Neural cell (in vitro differentiated cells): ENCODE results near the gene PTGDR2. TPM values are rescaled to one million over a fixed set of nuclear protein-coding genes. Genes with fewer than 3 reads are reported as not detected.

Experiments used
- H2AFZ ChIP-seq: fragments of 200-600, 300-800 bp; sonication (generic), shearing (Covaris generic); 2 replicates; pipeline ENCODE4 v1.6.0; 2014; ENCODE audit warnings: low read depth, mild to moderate bottlenecking, antibody characterized with exemption, low read length, moderate library complexity
- H3F3A ChIP-seq: fragments of 200-600 bp; shearing (Covaris generic); 2 replicates; pipeline ENCODE4 v1.6.1; 2016; ENCODE audit warnings: mild to moderate bottlenecking, moderate library complexity, mixed read lengths, antibody characterized with exemption, low read length; ENCODE audit not compliant: insufficient read depth, poor library complexity, severe bottlenecking
- H3K27ac ChIP-seq: fragments of 200-600, 300-800 bp; sonication (generic), shearing (Covaris generic); 2 replicates; pipeline ENCODE4 v1.5.1; 2014; ENCODE audit warnings: mild to moderate bottlenecking, low read length, moderate library complexity
- H3K27me3 ChIP-seq: fragments of 300-800, 200-600 bp; sonication (generic), shearing (Covaris generic); 2 replicates; pipeline ENCODE4 v1.6.0; 2014; ENCODE audit warnings: mild to moderate bottlenecking, low read depth, low read length, moderate library complexity; ENCODE audit not compliant: insufficient read depth
- H3K36me3 ChIP-seq: fragments of 300-800, 200-600 bp; sonication (generic), shearing (Covaris generic); 2 replicates; pipeline ENCODE4 v1.5.1; 2014; ENCODE audit warnings: mild to moderate bottlenecking, antibody characterized with exemption, low read length, moderate library complexity; ENCODE audit not compliant: insufficient read depth
- H3K4me2 ChIP-seq: fragments of 300-800, 200-600 bp; sonication (generic), shearing (Covaris generic); 2 replicates; pipeline ENCODE4 v1.6.0; 2014; ENCODE audit warnings: mild to moderate bottlenecking, low read length
- H3K4me3 ChIP-seq: fragments of 300-800, 200-600 bp; sonication (generic), shearing (Covaris generic); 2 replicates; pipeline ENCODE4 v1.5.1; 2014; ENCODE audit warnings: mild to moderate bottlenecking, low read length, moderate library complexity
- H3K79me2 ChIP-seq: fragments of 200-600 bp; shearing (Covaris generic); replicated peaks from 2 replicates; pipeline ENCODE4 v1.6.0; 2014; ENCODE audit warnings: mild to moderate bottlenecking, low read length, moderate library complexity; ENCODE audit not compliant: insufficient read depth
- H3K9ac ChIP-seq: fragments of 300-800, 200-600 bp; sonication (generic), shearing (Covaris generic); 2 replicates; pipeline ENCODE4 v1.6.1; 2016; ENCODE audit warnings: mild to moderate bottlenecking, low read length, mixed read lengths
- H3K9me2 ChIP-seq: fragments of 200-600 bp; shearing (Covaris generic); 2 replicates; pipeline ENCODE4 v1.6.1; 2016; ENCODE audit warnings: mild to moderate bottlenecking, low read length, mixed read lengths; ENCODE audit not compliant: insufficient read depth
- H3K9me3 ChIP-seq: fragments of 200-600, 300-800 bp; sonication (generic), shearing (Covaris generic); 2 replicates; pipeline ENCODE4 v1.6.1; 2016; ENCODE audit warnings: mild to moderate bottlenecking, mixed run types, low read length, moderate library complexity, mixed read lengths
- H4K20me1 ChIP-seq: fragments of 200-600 bp; shearing (Covaris generic); 2 replicates; pipeline ENCODE4 v1.6.1; 2016; ENCODE audit warnings: mild to moderate bottlenecking, mixed run types; ENCODE audit not compliant: insufficient read depth
- CTCF ChIP-seq: fragments of 450-650 bp; IDR thresholded peaks from 2 replicates; pipeline ENCODE4 v1.5.1; 2014; ENCODE audit warnings: antibody characterized with exemption, mild to moderate bottlenecking, moderate library complexity; ENCODE audit not compliant: poor library complexity, severe bottlenecking
- EP300 ChIP-seq: fragments of 450-650 bp; conservative IDR thresholded peaks from 2 replicates; pipeline ENCODE4 v1.6.1; 2014; ENCODE audit warnings: antibody characterized with exemption, mild to moderate bottlenecking, moderate library complexity; ENCODE audit not compliant: poor library complexity, severe bottlenecking
- EZH2 ChIP-seq: fragments of 200-600, 300-800 bp; shearing (Covaris generic), sonication (generic); IDR thresholded peaks from 2 replicates; pipeline ENCODE4 v1.6.1; 2014; ENCODE audit warnings: antibody characterized with exemption, low read length, borderline replicate concordance, mild to moderate bottlenecking; ENCODE audit not compliant: insufficient read depth, poor library complexity, severe bottlenecking
- MXI1 ChIP-seq: fragments of 450-650 bp; conservative IDR thresholded peaks from 2 replicates; pipeline ENCODE4 v1.6.1; 2014; ENCODE audit warnings: antibody characterized with exemption, mild to moderate bottlenecking; ENCODE audit not compliant: poor library complexity, severe bottlenecking
- POLR2AphosphoS5 ChIP-seq: IDR thresholded peaks from 2 replicates; pipeline ENCODE4 v1.6.1; 2012
- RAD21 ChIP-seq: fragments of 450-650 bp; conservative IDR thresholded peaks from 2 replicates; pipeline ENCODE4 v1.6.1; 2014; ENCODE audit warnings: antibody characterized with exemption, mild to moderate bottlenecking, moderate library complexity
- SMC3 ChIP-seq: fragments of 450-650 bp; conservative IDR thresholded peaks from 2 replicates; pipeline ENCODE4 v1.6.1; 2014; ENCODE audit warnings: antibody characterized with exemption, mild to moderate bottlenecking, moderate library complexity; ENCODE audit not compliant: poor library complexity
- TAF1 ChIP-seq: IDR thresholded peaks from 2 replicates; pipeline ENCODE4 v1.6.1; 2012; ENCODE audit warnings: low read depth
- polyA plus RNA-seq: library from polyadenylated mRNA; depleted of rRNA; stranded (reverse); fragments of >200 nt; gene quantifications from 2 replicates; pipeline ENCODE4 v1.2.3, GENCODE V29; 2014
- TF ChIP-seq, protein P1 (sequence below): IDR thresholded peaks from 2 replicates; pipeline ENCODE4 v1.6.1; 2012; ENCODE audit warnings: borderline replicate concordance

Gene PTGDR2
- polyA plus RNA-seq, 1 donor from 2014 or later, result 0.51 TPM

DNA sequence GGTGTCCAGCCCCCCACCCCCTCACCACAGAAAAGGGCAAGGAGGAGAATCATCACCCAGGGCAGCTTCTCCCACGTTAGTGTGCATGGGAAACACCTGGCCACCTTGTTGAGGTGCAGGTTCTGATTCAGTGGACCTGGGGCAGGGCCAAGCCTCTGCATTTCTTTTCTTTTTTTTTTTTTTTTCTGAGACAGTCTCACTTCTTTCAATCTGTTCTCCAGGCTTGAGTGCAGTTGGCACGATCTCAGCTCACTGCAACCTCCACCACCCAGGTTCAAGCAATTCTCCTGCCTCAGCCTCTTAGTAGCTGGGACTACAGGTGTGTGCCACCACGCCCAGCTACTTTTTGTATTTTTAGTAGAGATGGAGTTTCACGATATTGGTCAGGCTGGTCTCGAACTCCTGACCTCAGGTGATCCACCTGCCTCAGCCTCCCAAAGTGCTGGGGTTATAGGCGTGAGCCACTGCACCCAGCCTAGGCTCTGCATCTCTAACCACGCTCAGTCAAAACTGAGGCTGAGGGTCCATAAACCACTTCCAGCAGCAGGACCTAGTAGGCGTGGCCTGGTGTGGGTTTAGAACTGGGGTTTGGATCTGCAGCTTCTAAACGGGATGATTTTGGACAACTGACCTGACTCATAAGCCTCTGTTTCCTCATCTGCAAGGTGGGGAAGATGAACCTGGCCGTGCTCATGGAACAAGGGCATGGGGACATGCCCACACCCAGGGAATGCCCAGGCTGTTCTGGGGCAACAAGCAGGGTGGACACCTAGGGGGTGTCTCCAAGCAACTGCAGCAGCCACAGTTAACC lies 12.3 kb upstream of the PTGDR2 start:
- Histone ChIP-seq H3F3A (no peaks in the 10 kb centered on the region), H3K9me2 (no peaks in the 10 kb centered on the region), H2AFZ (no peak overlapping the region), H3K27ac (no peak overlapping the region), H3K4me3 (no peak overlapping the region), H3K9me3 (no peaks in the 10 kb centered on the region), H4K20me1 (no peaks in the 10 kb centered on the region), H3K79me2 (no peaks in the 10 kb centered on the region), H3K4me2 (no peak overlapping the region), H3K27me3 (no peaks in the 10 kb centered on the region), H3K36me3 (no peaks in the 10 kb centered on the region), H3K9ac (no peak overlapping the region)
- TF ChIP-seq CTCF (no peak), MXI1 (no peak), RAD21 (no peak), TAF1 (no peak), EP300 (no peak), SMC3 (no peak), EZH2 (no peak), POLR2AphosphoS5 (no peak)
- TF ChIP-seq, protein P1, sequence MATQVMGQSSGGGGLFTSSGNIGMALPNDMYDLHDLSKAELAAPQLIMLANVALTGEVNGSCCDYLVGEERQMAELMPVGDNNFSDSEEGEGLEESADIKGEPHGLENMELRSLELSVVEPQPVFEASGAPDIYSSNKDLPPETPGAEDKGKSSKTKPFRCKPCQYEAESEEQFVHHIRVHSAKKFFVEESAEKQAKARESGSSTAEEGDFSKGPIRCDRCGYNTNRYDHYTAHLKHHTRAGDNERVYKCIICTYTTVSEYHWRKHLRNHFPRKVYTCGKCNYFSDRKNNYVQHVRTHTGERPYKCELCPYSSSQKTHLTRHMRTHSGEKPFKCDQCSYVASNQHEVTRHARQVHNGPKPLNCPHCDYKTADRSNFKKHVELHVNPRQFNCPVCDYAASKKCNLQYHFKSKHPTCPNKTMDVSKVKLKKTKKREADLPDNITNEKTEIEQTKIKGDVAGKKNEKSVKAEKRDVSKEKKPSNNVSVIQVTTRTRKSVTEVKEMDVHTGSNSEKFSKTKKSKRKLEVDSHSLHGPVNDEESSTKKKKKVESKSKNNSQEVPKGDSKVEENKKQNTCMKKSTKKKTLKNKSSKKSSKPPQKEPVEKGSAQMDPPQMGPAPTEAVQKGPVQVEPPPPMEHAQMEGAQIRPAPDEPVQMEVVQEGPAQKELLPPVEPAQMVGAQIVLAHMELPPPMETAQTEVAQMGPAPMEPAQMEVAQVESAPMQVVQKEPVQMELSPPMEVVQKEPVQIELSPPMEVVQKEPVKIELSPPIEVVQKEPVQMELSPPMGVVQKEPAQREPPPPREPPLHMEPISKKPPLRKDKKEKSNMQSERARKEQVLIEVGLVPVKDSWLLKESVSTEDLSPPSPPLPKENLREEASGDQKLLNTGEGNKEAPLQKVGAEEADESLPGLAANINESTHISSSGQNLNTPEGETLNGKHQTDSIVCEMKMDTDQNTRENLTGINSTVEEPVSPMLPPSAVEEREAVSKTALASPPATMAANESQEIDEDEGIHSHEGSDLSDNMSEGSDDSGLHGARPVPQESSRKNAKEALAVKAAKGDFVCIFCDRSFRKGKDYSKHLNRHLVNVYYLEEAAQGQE, result no peak

DNA sequence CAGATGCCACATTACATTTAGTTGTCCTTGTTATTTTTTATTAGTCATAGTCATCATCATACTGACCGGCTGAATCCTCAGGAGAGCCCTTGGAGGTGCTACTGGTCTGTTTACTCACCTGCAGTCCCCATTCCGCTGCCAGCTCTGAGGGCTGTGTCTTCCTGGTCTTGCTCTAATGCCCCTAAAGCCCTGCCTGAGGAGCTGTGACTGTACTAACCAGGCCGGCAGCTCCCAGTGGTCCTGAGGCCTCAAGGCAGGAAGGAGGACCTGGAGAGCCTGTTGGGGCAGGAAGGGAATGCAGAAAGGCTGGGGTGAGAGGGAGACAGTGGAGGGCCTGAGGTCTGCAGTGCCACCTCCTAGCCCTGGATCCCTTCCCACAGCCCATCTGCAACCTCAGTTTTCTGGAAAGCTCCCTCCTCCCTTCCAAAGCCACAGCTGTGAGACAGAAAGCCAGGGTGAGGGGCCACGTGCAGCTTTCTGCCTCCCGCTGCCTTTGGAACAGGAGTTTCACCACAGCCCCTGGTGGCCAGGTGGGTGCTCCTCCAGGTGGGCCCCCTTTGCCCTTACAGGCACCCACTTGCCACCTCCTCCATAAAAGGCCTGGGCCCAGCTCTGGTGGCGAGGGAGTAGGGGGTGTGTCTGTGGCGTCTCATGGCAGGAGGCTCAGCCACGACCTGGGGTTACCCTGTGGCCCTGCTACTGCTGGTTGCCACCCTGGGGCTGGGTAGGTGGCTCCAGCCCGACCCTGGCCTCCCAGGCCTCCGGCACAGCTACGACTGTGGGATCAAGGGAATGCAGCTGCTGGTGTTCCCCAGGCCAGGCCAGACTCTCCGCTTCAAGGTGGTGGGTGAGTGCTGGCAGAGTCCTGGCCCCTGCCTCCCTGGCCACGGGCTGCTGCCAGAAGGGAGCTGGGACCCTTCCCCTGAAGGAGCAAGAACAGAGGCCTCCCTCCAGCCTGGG lies 11.4 kb upstream of the PTGDR2 start, which contains the start of gene ZP1:
ZP1 (plus strand) TSS at position 632 of the 960 bp plus-strand sequence; CDS start at position 652, 20 bp downstream.
- no peak within 1 kb of the TSS for H2AFZ ChIP-seq
- no peak within 1 kb of the TSS for H3K9ac ChIP-seq
- H3K4me3 ChIP-seq, result no peak within 1 kb of the TSS
- H3K27me3 ChIP-seq, result no peaks in the 10 kb centered on the region
- no peaks in the 10 kb centered on the region for H3F3A ChIP-seq
- H3K4me2 ChIP-seq, result no peak within 1 kb of the TSS
- TF ChIP-seq EP300, result no peak
- no peak for TF ChIP-seq EZH2
- TF ChIP-seq POLR2AphosphoS5, result no peak
- no peak for TF ChIP-seq SMC3
- no peak for TF ChIP-seq TAF1
- no peak for TF ChIP-seq MXI1
- TF ChIP-seq, protein P1, result no peak
- no peaks in the 10 kb centered on the region for H3K79me2 ChIP-seq
- H3K27ac ChIP-seq, result no peak within 1 kb of the TSS
- H3K36me3 ChIP-seq, result no peaks in the 10 kb centered on the region
- H4K20me1 ChIP-seq, result no peaks in the 10 kb centered on the region
- H3K9me3 ChIP-seq, result no peaks in the 10 kb centered on the region
- no peaks in the 10 kb centered on the region for H3K9me2 ChIP-seq
